HG02970 (cell line): ENCODE measurements around the gene CCDC57.

ENCODE experiments used
- ATAC-seq: cut with Tn5 transposase; IDR thresholded peaks from one replicate; pipeline ENCODE4 v1.9.1; 2021; ENCODE audit warnings: mild to moderate bottlenecking, moderate library complexity, moderate number of reproducible peaks; ENCODE audit not compliant: unreplicated experiment, low FRiP score

Gene CCDC57

DNA sequence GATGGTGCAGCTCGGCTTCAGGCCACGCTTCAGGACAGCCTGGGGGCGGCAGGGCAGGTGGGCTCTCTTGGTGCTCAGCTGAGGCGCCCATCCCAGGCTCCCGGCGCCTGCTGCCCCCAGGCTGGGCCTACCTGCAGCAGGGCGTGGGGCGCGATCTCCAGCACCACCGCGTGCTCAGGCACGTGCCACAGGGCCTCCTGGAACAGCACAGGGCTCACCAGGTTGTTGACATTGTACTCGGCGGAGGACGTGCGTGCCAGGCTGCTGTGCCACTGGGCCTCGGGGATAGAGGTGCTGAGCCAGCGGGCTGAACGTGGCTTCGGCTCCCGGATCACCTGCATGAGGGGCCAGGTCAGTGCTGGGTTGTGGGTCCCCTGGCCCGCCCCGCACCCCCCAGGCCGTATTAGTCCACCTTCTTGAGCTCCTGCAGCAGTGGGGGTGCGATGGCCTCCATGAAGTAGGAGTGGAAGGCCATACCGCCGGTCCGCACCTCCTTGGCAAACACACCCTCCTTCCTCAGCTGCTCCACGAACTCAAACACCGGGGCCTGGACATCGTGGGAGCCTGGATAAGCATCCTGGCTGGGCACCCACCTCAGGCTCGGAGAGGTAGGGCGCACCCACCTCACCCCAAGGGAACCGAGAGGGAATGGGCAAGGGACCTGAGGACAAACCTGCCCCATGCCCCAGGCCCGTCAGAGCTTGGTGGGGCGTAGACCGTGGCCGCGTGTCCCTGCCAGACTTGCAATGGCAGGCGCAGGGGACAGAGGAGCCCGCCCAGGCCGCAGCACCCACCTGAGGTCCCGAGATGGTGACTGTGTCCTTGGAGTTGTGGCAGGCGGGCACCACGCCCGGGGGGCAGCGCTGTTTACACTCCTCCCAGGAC, 123.6 kb downstream of the CCDC57 start:
- no peak for ATAC-seq

DNA sequence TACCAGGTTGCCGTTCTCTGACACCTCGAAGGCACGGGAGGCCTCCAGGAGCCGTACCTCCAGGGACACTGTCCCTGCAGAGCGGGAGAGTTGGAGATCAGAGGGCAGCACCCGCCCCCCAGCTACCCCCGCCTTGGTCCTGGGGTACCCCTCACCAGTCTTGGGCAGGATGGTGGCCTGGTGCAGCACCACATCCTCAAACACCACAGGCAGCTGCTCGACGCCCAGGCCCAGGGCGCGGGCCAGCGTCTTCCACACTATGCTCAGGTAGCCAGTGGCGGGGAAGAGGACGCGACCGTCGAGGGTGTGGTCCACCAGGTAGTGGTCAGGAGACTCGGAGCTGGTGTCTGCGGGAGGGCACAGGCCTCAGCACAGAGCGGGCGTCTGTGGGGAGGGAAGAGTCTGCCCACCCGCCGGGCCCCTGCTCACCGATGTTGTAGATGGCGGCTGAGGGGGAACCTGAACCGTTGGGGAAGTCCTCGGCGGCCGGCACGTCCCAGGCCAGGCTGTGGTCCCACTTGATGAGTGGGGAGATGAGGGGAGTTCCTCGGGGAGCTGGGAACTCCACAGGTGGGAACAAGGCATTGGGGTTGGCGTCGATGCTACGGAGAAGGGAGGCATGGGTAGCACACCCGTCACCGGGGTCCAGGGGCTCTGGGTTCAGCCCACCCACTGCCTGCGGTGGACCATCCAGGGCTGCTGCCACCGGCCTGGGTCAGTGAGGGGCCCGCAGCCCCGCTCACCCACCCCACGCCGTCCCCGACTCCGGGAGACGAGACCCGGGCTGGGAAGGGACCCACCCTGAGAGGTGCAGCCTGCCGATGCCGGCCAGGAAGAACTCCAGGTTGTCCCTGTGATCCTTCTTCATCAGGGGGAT, 124.4 kb downstream of the CCDC57 start:
- no peak for ATAC-seq

DNA sequence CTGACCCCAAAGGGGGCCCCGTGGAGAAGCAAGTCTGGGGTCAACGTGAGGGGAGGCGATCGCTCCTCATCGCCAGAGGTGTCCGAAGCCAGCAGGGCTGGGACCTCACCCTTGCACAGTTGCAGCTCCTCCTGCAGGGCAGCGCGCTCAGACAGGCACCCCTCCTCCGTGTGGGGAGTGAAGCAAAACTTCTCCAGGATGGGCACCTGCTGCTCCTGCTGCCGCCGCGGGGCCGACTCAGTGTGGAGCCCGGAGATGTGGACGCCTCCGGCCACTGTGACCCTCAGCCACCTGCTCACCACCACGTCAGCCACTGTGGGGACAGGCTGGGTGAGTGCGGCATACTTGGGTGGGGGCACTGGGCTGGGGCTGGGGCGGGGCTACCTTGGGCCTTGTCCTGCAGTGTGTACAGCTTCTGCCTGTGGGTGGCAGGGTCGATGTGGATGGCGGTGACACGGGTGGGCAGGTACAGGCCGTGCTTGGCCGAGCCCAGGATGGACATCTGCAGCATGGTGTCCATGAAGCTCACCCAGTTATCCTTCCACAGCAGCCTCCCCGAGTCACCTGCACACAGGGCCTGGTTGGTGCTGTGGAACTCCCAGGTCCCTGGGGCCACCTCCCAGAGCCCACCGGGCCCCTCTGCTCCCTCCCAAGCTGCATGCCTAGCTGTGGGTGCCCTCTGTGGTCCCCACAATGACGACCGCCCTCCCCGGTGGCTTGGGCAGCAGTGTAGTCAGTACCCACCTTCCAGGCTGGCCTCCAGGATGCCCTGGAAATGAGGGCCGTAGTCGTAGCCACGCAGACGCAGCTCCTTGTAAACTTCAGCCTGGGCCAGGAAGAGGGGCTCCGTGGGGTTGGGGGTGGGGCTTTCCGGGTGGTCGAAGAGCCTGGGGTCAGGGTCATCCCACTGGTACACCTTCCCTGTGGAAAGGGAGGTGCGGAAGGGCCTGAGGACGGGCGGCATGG, 125.4 kb downstream of the CCDC57 start:
- no peak for ATAC-seq

DNA sequence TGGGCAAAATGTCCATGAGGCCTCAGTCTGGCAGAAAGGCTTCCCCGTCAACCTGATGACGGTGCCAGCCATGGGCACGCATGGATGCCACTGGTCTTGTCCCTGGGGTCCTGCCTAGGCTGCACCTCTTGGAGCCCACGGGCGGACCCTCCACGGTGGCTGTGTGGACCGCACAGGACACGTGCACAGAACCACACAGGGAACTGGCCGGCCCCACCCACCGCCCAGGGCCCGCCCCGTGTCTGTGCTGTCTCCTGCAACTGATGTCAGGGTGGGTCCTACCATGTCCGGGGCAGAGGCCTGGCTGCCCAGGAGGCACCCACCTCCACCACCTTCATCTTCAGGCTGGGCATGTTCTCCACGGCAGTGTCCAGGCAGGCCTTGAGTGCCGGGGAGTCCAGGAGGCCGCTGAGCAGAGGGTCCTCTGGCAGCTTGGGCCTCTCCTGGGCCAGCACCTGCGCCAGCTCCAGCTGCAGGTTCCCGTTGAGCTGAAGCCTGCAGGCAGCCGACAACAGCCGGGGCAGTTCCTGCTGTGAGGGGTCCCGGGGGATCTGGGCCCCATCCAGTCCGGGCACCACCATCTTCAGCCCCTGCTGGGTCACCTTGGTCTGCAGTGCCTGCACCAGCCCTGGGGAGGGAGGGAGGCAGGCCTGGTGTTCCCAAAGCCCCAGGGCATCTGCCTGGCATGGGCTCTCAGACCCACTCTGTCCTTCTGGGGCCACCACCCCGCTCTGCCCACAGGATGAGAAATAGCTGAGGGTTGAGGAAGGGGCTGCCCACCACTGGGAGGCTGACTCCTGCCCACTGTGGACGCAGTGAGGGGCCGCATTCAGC, 126.5 kb downstream of the CCDC57 start:
- no peak for ATAC-seq

DNA sequence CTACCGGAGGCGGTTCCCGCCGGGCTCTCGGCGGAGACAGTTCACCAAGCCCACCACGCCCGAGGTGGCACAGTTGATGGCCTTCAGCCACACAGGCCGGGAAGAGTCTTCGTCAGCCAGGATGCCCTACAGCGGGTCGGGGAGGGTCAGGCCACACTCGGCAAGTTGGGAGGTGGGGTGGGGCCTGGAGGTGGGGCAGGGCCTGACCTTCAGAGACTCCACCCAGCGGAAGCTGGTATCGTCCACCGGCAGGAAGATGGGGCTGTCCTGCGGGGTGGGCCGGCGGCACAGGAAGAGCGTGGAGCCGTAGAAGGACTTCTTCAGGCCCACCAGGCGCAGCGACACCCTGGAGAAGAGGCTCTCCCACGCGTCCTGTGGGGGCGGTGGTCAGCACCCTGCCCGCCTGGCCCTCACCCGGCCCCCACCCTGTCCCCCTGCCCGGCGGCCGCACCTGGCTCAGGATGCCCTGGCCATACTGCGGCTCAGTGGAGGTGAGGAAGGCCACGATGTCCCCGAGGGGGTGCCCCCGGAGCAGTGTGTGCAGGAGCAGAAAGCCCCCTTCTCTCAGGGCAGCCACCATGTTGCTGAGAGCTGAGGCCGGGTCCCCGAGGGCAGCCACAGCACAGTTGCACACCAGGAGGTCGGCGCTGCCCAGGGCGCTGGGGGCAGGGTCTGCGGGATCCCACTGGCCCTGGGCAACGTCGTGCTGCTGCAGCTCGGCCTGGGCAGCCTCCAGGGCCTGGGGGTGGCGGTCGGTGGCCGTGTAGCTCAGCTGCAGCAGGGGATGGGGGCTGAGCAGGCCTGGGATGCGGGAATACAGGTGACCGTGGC, 127.4 kb downstream of the CCDC57 start:
- no peak for ATAC-seq

DNA sequence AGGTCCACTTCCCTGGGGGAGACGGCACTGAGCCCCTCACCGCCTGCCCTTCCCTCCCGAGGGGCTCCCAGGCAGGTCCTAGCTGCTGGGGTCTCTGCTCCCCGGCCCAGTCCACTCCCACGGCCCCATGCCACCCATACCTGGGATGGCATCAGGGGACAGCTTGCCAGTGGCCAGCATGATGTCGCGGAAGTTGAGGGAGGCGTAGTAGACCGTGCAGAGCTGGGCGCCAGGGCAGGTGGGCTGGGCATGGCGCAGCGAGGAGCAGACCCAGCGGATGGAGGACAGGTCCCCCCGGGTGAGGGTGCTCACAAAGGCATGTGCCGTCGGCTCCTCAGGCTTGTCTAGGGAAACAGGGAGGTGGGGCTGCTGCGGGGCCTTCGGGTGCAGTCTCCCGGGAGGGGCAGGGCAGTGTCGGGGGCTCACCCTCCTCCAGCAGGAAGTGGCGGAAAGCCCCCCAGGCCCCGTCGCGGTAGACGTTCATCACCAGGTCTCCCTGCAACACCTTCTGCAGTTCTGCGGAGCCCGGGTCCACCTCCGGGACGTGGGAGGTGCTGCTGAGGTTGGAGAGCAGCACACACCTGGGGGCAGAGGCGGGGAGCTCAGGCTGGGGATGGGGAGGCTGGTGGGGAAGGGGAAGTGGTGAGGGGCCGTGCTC, 128.1 kb downstream of the CCDC57 start:
- no peak for ATAC-seq

DNA sequence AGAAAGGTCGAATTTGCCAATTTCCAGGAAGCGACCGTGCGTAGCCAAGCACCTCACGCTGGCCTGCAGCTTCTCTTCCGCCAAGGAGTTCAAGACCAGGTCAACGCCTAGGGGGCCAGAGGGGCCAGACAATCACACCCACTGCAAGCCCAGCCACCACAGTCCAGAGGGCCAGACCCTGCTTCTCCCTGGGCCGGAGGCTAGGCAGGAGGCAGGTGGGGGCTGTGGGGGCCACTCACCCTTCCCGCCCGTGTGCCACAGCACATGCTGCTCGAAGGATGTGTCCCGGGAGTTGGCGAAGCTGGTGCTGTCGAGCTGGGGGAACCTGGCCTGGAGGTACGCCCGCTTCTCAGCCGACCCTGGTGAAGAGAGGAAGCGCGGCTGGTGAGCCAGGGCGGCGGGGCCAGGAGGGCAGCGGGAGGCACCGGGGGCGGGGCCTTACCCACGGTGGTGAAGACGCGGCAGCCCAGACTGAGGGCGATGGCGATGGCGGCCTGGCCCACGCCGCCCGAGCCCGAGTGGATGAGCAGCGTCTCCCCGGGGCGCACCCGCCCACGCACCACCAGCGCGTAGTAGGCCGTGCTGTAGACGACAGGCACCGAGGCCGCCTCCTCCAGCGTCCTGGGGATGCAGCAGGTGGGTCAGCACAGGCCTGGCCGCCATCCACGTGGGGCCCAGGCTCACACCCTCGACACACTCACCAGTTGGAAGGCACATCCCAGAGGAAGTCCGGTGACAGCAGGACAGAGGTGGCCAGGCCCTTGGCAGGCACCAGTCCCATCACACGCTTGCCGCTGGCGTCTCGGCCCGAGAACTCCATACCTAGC, 128.9 kb downstream of the CCDC57 start:
- ATAC-seq, result no peak

DNA sequence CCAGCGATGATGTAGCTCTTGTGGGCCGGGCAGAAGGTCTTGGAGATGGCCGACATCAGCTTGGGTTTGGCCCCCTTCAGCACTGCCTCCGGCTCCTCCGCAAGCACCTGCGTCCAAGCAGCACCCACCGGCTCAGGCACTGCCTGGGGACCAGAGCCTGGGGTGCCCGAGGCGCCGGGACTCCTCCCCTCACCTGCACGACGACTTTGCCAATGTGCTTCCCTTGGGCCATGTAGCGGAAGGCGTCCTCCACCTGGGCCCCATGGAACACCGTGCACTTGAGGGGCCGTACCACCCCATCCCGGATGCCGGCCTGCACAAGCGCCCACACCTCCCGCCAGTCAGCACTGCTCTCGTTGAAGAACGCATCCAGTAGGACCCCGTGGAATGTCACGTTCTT, 129.6 kb downstream of the CCDC57 start:
- no peak for ATAC-seq

DNA sequence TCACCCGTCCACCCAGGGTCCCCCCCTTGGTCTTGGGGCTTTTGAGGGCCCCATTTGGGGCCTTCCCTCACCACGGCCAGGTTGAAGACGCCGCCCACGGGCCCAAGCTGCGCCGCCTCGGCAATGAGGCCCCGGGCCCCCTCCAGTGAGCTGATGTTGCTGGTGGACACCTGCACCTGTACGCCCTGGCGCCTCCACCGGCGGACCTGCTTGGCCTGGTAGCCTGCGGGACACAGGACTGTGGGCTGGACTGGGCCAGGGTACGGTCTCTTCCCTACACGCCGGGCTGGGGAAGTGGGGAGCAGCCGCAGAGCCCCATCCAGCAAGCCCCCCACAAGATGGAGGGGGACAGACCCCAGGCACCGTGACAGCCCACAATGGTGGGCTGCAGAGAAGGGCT, 130.2 kb downstream of the CCDC57 start:
- no peak for ATAC-seq

DNA sequence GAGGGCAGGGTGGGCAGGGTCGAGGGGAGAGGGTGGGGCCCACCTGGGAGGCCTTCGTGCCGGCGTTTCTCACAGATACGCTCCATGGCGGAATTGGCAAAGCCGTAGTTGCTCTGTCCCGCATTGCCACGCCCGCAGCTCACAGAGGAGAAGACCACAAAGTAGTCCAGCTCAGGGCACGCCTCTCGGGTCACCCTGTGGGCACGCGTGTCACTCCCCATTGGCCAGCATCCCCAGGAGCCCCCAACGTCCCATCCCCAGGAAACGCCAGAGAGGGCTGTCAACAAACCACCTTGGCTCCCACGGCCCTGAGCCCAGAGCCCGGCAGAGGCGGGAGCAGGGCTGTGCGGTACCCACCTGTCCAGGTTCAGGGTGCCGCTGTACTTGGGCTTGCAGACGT, 130.7 kb downstream of the CCDC57 start:
- no peak for ATAC-seq

DNA sequence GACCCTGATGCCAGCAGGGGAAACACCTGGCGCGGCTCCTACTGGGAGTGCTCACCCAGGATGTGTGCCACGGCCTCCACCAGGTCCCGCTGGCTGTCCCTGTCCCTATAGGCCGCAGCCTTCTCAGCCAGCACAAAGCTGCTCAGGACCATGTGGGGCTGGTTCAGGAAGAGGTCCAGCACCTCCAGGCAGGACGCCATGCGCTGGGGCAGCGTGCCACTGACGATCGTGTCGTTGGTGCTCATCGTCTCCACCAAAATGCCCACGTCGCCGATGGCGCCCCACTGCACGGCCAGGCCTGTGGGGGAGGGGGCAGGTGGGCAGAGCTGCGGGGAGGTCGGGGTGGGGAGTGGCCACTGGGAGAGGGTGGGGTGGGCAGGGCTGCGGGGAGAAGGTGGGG, 131.1 kb downstream of the CCDC57 start:
- no peak for ATAC-seq

DNA sequence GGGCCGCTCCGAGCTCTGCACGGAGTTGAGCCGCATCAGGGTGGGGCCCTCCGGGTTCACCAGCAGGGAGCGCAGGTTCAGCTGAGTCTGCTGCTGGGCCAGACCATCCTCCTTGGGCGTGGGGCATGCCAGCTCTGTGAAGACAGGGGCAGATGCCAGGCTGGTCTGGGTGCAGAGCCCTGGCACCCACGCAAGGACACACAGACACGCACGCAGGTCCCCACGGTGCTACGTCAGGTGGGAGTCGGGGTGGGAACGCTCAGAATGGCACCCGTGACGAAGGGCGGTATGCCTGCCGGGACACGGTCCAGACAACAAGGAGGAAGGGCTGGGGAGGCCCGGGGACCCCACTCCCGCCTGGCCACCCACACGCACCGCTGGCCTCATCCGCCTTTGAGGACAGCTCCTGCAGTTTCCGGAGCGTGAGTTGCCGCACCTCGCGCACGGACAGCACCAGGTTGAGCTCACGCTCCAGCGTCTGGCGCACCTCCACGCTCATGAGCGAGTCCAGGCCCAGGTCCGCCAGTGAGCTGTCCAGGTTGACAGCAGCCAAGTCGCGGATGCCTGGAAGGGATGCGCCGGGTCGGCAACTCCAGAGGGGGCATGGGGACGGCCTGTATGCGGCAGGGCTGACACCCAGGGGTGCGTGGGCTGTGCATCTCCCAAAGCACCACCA, 131.7 kb downstream of the CCDC57 start:
- no peak for ATAC-seq

DNA sequence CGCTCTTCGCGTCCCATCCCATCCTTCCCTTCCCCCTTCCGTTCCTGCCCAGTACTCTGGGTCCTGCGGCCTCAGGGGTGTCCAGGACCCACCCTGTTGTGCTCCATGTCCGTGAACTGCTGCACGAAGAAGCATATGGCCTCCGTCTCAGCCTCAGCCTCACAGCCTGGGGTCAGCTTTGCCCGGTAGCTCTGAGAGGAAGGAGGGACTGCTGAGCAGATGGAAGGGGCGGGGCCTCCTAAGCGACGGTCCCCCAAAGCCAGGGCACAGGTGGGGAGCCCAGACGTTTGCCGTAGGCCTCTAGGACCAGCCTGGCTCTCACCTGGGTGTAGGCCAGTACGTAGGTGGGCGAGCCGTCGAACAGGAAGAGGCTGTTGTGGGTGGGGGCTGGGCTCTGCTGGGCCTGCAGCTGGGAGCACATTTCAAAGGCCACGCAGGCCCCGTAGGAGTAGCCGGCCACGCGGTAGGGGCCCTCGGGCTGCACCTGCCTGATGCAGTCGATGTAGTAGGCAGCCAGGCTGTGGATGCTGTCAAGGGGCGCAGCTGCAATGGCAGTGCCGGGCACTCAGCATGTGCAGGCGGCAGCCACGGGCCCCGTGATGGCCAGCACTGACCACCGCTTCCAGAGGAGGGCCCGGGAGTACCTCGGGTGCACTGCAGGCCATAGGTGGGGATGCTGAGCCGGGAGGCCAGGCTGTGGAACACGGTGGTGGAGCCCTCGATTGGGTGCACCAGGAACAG, 132.4 kb downstream of the CCDC57 start:
- ATAC-seq, result no peak

DNA sequence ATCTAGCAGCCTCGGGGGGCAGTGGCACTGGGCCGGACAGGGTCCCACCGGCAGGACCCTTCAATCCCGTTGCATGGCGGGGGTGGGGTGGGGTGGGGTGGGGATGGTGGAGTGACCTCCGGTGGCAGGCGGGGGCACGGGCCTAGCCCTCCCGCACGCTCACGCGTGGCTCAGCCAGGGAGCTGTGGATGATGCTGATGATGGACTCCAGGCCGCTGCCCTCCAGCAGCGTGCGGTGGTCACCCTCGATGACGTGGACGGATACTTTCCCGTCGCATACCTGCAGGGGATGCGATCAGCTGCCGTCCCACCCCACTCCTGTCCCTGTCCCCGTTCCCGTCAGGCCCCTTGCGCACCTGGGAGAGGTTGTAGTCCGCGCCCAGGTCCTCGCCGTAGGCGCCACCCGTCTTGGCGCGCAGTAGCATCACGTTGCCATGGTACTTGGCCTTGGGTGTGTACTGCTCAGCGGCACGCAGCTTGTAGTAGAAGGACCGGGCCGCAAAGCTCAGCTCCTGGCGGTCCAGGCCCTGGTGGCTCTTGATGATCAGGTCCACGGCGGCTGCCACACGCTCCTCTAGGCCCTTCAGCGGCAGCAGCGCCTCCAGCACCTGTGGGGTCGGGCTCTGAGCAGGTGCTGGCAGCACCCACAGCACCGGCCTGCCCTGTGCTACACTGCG, 133.5 kb downstream of the CCDC57 start:
- no peak for ATAC-seq

DNA sequence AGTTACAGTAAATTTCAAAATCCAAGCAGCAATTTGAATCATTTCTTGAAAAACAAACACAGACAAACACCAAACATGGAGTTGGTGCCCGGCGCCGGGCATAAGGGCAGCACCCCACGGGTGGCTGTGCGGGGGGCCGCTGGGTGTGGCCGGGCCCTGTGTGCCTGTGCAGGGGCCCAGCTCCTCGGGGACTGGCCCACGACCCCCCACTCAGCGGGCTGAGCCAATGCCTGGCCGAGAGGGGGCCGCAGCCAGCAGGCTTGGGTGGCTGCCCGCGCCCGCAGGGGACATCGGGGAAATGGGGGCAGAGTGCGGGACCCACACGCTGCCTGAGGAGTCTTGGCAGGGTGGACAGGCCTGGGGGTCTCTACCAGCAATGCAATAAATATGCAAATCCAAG, 134.2 kb downstream of the CCDC57 start:
- ATAC-seq, result no peak
